A673 (cell line): ENCODE measurements around the gene B3GNT2. TPM values are rescaled to one million over a fixed set of nuclear protein-coding genes. Genes with fewer than 3 reads are reported as not detected.

ENCODE experiments used
- BruUV-seq: library from RNA; stranded (reverse); fragments of 400-500 nt; replicated peaks from 2 replicates; lab custom pipeline; 2021; lab: Mats Ljungman, UMichigan
- CTCF ChIA-PET: fragments of 300-600 bp; sonication (Branson Sonifier 250); formaldehyde crosslinking; loops from one replicate; lab custom pipeline; 2022; ENCODE audit warnings: antibody characterized with exemption; lab: Charles Lee
- POLR2A ChIA-PET: fragments of 300-600 bp; sonication (Branson Sonifier 250); formaldehyde crosslinking; loops from one replicate; lab custom pipeline; 2022; ENCODE audit warnings: antibody characterized with exemption; ENCODE audit not compliant: low non-redundant PET; lab: Charles Lee
- DNase-seq: peaks from one replicate; pipeline ENCODE4 v3.0.0-alpha.2; 2015; ENCODE audit warnings: low spot score
- H3K27ac ChIP-seq: fragments of 200-600 bp; sonication (generic); 2 replicates; pipeline ENCODE4 v1.5.1; 2016; ENCODE audit warnings: mixed run types, low read depth, mild to moderate bottlenecking, mixed read lengths, antibody characterized with exemption, low read length; ENCODE audit not compliant: poor library complexity, severe bottlenecking
- H3K27me3 ChIP-seq: fragments of 200-600 bp; sonication (generic); replicated peaks from 2 replicates; pipeline ENCODE4 v1.6.1; 2017; ENCODE audit warnings: mixed run types, low read depth, mild to moderate bottlenecking, mixed read lengths, antibody characterized with exemption, low read length; ENCODE audit not compliant: insufficient read depth, poor library complexity
- H3K36me3 ChIP-seq: fragments of 200-600 bp; sonication (generic); 2 replicates; pipeline ENCODE4 v1.6.1; 2016; ENCODE audit warnings: mixed run types, mild to moderate bottlenecking, mixed read lengths, antibody characterized with exemption, low read length; ENCODE audit not compliant: insufficient read depth, poor library complexity, severe bottlenecking
- H3K4me1 ChIP-seq: fragments of 200-600 bp; sonication (generic); 2 replicates; pipeline ENCODE4 v1.6.1; 2017; ENCODE audit warnings: mixed run types, mild to moderate bottlenecking, mixed read lengths, antibody characterized with exemption, low read length; ENCODE audit not compliant: insufficient read depth, poor library complexity, severe bottlenecking
- H3K4me3 ChIP-seq: fragments of 200-600 bp; sonication (generic); 2 replicates; pipeline ENCODE4 v1.5.1; 2016; ENCODE audit warnings: low read depth, mixed run types, mild to moderate bottlenecking, mixed read lengths, low read length; ENCODE audit not compliant: poor library complexity, severe bottlenecking
- H3K9me3 ChIP-seq: fragments of 200-600 bp; sonication (generic); 2 replicates; pipeline ENCODE4 v1.6.1; 2016; ENCODE audit warnings: mixed run types, low read depth, mild to moderate bottlenecking, mixed read lengths, antibody characterized with exemption, low read length; ENCODE audit not compliant: poor library complexity, severe bottlenecking
- EZH2 ChIP-seq: fragments of 200-600 bp; sonication (generic); IDR thresholded peaks from 2 replicates; pipeline ENCODE4 v1.6.1; 2017; ENCODE audit warnings: borderline replicate concordance, low read depth, mild to moderate bottlenecking, mixed read lengths, antibody characterized with exemption, low read length; ENCODE audit not compliant: poor library complexity, severe bottlenecking
- intact Hi-C: fragments of 100-400 bp; cut with micrococcal nuclease; formaldehyde crosslinking; loops from one replicate; pipeline ENCODE4 v1.10.0; 2022; ENCODE audit not compliant: unreplicated experiment
- total RNA-seq: library from RNA; stranded (reverse); gene quantifications from 2 replicates; pipeline ENCODE4 v1.2.3, GENCODE V29; 2021
- TF ChIP-seq, protein P1 (sequence below): fragments of 300-800, 200-600 bp; sonication (generic); conservative IDR thresholded peaks from 2 replicates; pipeline ENCODE4 v1.5.1; 2017; ENCODE audit warnings: low read depth, mild to moderate bottlenecking, antibody characterized with exemption, low read length, moderate library complexity, mixed read lengths

Gene B3GNT2
- total RNA-seq, 1 experiment from 2014 or later: 6.5 TPM

DNA sequence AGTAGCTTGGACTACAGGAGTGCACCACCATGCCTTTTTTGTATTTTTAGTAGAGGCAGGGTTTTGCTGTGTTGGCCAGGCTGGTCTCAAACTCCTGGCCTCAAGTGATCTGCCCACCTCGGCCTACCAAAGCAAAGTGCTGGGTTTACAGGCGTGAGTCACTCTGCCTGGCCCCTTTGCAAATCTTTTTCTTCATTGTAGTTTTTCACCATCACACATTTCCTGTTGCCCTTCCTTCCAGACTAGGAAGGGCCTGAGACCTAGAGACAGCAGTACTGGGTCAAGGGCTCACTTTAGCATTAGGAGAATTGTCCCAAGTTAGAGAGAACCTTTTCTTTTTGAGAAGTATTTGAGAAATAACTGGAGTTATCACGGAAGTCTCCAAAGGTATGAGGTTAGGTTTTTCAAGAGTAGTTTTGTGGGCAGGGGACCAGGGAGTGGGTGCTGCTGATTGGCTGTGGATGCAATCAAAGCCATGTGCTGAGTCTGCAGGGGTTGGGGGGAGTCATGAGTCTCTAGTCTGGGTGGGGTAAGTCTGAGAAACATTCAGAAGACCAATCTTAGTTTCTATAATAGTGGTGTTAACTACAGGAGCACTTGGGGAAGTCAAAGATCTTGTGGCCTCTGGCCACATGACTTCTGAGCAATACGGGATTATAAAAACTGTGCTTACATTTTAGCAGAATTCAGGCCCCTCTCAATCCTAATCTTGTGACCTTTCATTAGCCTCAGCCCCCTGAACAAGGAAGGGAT is 23.7 kb downstream of the B3GNT2 start:
- POLR2A ChIA-PET: no interaction called here
- BruUV-seq: no TSS peak
- no peaks in the 10 kb centered on the region for H3K27me3 ChIP-seq
- H3K36me3 ChIP-seq: no peaks in the 10 kb centered on the region
- no peak overlapping the region for H3K4me3 ChIP-seq
- H3K27ac ChIP-seq: no peak overlapping the region
- H3K9me3 ChIP-seq: no peaks in the 10 kb centered on the region
- intact Hi-C loops: no loop called here
- DNase-seq: no peak
- TF ChIP-seq, protein P1, sequence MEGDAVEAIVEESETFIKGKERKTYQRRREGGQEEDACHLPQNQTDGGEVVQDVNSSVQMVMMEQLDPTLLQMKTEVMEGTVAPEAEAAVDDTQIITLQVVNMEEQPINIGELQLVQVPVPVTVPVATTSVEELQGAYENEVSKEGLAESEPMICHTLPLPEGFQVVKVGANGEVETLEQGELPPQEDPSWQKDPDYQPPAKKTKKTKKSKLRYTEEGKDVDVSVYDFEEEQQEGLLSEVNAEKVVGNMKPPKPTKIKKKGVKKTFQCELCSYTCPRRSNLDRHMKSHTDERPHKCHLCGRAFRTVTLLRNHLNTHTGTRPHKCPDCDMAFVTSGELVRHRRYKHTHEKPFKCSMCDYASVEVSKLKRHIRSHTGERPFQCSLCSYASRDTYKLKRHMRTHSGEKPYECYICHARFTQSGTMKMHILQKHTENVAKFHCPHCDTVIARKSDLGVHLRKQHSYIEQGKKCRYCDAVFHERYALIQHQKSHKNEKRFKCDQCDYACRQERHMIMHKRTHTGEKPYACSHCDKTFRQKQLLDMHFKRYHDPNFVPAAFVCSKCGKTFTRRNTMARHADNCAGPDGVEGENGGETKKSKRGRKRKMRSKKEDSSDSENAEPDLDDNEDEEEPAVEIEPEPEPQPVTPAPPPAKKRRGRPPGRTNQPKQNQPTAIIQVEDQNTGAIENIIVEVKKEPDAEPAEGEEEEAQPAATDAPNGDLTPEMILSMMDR: no peak
- TF ChIP-seq EZH2: no peak
- CTCF ChIA-PET: no interaction called here
- H3K4me1 ChIP-seq: no peaks in the 10 kb centered on the region

DNA sequence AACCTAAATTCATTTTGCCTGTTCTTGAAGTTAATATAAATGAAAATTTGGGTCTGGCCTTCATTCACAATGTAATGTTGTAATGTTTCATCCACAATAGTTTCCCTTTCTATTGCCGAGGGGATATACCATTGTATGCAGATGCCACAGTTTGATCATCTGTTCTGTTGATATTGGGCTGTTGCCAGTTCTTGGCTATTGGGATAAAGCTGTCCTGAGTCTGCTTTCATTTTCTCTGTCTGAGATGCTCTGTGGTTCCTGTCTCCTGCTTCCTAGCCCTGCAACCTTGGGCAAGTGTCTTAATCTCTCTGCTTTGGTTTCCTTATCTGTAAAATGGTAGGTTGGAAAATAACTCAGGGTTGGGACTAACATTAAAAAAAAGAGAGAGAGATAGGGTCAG is 25.2 kb downstream of the B3GNT2 start:
- H3K9me3 ChIP-seq: no peaks in the 10 kb centered on the region
- BruUV-seq: no TSS peak
- no peak overlapping the region for H3K4me3 ChIP-seq
- no peak for DNase-seq
- intact Hi-C loops: no loop called here
- CTCF ChIA-PET: no interaction called here
- no peaks in the 10 kb centered on the region for H3K4me1 ChIP-seq
- H3K27ac ChIP-seq: no peak overlapping the region
- H3K27me3 ChIP-seq: no peaks in the 10 kb centered on the region
- no peaks in the 10 kb centered on the region for H3K36me3 ChIP-seq
- TF ChIP-seq, protein P1: no peak
- no peak for TF ChIP-seq EZH2
- POLR2A ChIA-PET: no interaction called here

DNA sequence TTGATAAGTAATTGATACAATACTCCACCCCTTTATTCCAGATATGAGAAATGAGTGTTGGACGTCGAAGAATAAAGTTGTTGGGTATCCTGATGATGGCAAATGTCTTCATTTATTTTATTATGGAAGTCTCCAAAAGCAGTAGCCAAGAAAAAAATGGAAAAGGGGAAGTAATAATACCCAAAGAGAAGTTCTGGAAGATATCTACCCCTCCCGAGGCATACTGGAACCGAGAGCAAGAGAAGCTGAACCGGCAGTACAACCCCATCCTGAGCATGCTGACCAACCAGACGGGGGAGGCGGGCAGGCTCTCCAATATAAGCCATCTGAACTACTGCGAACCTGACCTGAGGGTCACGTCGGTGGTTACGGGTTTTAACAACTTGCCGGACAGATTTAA is 26.3 kb downstream of the B3GNT2 start:
- Histone ChIP-seq H3K27ac (no peak overlapping the region), H3K4me1 (no peaks in the 10 kb centered on the region), H3K36me3 (no peaks in the 10 kb centered on the region), H3K9me3 (no peaks in the 10 kb centered on the region), H3K27me3 (no peaks in the 10 kb centered on the region), H3K4me3 (no peak overlapping the region)
- intact Hi-C loops: no loop called here
- BruUV-seq: no TSS peak
- DNase-seq: no peak
- ChIA-PET POLR2A (no interaction called here), CTCF (no interaction called here)
- no peak for TF ChIP-seq EZH2
- TF ChIP-seq, protein P1: no peak
